ENCODE results near the gene SFTA2.

GRCh38 chr6:30957716-30958115 lies 25.7 kb upstream of the SFTA2 start:
- TF ChIP-seq CTCF (IDR thresholded peaks at IDR 0.05): no peak
- TF ChIP-seq POLR2A (IDR thresholded peaks at IDR 0.05): no peak
